Heart left ventricle (tissue), 13 donors: Measurements from ENCODE around the gene POU2AF1.

Experiments
- CTCF ChIP-seq, 12 donors: fragments of 200-600 bp; sonication (generic) in 4 of 12; IDR thresholded peaks; one replicate each; pipeline versions ENCODE4 v1.5.0 to v1.8.0; 2018 to 2022; ENCODE audit warnings: antibody characterized with exemption in 12 of 12, mild to moderate bottlenecking in 5 of 12
- POLR2A ChIP-seq, 2 donors: fragments of 450-650 bp; IDR thresholded peaks; one replicate each; pipeline ENCODE4 v1.6.1; 2017; ENCODE audit warnings: antibody characterized with exemption in 2 of 2, mild to moderate bottlenecking in 2 of 2, moderate library complexity in 2 of 2
- donor health status: ischemic (EF 13 %, LVEDD 7.1; RV severe dilation, severe dysfunction).
- donor health status: DM: no; HTN: yes; CAD: no.
- donor health status: DM: no; HTN: no; CAD: no.
- donor health status: ischemic (EF 25% LVEDD 6.9; RV normal size, moderate dysfunction).
- donor health status: ischemic (EF 25% LVEDD 5.7; RV mildly dilated, moderate dysfunction).
- donor health status: ischemic (EF 35%, LVEDD 5.7; RV mildly dilated, moderate dysfunction).
- donor health status: nonischemic (EF 11% LVEDD 7.7; RV severe dilation, severe dysfunction).
- donor health status: DM: yes; HTN: yes; CAD: no.
- donor health status: PGD.
- donor health status: ischemic (EF 29% LVEDD 5.4; RV normal size, mild dysfunction).
- donor health status: nonischemic (EF 23%, LVEDD 6.1; RV moderate dilation, normal function).

- TF ChIP-seq CTCF (IDR thresholded peaks at IDR 0.05) (no peak), POLR2A (IDR thresholded peaks at IDR 0.05) (no peak)
Observed at GRCh38 chr11:111395081-111395480, 16.0 kb upstream of the POU2AF1 start.
